Kidney epithelial cell (primary cell): ENCODE results near the gene LANCL3. TPM values are rescaled to one million over a fixed set of nuclear protein-coding genes. Genes with fewer than 3 reads are reported as not detected.

ENCODE experiments used
- DNase-seq: peaks from one replicate; pipeline ENCODE4 v3.0.0-alpha.2; 2010; ENCODE audit warnings: low read depth
- H3K27me3 ChIP-seq: 2 replicates; pipeline ENCODE4 v1.6.0; 2011; ENCODE audit warnings: low read length; ENCODE audit not compliant: control insufficient read depth, insufficient read depth
- H3K36me3 ChIP-seq: 2 replicates; pipeline ENCODE4 v1.5.1; 2011; ENCODE audit warnings: low read length; ENCODE audit not compliant: control insufficient read depth, insufficient read depth
- H3K4me3 ChIP-seq: 2 replicates; pipeline ENCODE4 v1.5.1; 2011; ENCODE audit warnings: low read depth, mild to moderate bottlenecking, control low read depth, low read length
- total RNA-seq: library from RNA; depleted of rRNA; stranded (reverse); fragments of >200 nt; gene quantifications from 2 replicates; pipeline ENCODE4 v1.2.3, GENCODE V29; 2015
- TF ChIP-seq, protein P1 (sequence below): IDR thresholded peaks from 2 replicates; pipeline ENCODE4 v1.5.1; 2011; ENCODE audit warnings: mild to moderate bottlenecking, moderate library complexity, low read length, control low read depth, inconsistent platforms; ENCODE audit not compliant: insufficient read depth, poor library complexity, severe bottlenecking

The LANCL3 gene
- total RNA-seq, 1 donor from 2014 or later = 0.13 TPM

DNA sequence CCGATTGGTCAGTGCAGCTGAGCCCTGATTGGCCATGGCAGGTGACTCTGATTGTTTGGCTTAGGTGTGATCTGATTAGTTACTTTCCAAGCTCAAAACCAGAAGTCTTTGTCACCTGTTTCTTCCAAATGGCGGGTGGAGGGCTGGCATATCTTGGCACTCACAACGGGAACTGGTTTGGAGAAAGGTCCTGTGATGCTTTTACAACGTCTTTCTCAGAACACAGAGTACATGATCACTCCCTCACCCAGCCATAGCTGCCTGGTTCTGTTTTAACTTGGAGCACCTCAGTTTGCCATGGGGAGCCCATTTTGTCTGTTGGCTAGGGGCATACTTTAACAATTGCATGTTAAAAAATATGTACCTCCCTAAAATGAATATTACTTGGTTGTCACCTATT lies 101.1 kb downstream of the LANCL3 start:
- DNase-seq = no peak
- no peak overlapping the region for H3K4me3 ChIP-seq
- no peaks in the 10 kb centered on the region for H3K27me3 ChIP-seq
- no peaks in the 10 kb centered on the region for H3K36me3 ChIP-seq
- TF ChIP-seq, protein P1, sequence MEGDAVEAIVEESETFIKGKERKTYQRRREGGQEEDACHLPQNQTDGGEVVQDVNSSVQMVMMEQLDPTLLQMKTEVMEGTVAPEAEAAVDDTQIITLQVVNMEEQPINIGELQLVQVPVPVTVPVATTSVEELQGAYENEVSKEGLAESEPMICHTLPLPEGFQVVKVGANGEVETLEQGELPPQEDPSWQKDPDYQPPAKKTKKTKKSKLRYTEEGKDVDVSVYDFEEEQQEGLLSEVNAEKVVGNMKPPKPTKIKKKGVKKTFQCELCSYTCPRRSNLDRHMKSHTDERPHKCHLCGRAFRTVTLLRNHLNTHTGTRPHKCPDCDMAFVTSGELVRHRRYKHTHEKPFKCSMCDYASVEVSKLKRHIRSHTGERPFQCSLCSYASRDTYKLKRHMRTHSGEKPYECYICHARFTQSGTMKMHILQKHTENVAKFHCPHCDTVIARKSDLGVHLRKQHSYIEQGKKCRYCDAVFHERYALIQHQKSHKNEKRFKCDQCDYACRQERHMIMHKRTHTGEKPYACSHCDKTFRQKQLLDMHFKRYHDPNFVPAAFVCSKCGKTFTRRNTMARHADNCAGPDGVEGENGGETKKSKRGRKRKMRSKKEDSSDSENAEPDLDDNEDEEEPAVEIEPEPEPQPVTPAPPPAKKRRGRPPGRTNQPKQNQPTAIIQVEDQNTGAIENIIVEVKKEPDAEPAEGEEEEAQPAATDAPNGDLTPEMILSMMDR = no peak

DNA sequence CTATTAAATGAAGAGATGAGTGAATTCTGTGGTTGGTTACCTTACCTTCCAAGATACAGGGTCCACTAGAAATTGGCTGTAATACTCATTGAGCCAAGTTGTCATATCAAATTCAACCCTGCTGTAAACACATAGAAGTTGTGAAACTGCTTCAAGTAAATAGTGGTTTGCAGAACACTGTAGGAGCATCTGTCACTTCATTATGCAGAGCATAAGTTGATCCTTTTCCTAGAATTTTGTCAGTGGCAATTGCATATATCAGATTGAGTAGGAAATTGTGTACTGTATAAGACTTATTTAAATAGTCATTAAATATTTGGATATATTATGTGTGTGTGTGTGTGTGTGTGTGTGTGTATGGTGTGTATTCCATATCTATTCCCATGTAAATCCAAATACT lies 105.3 kb downstream of the LANCL3 start:
- TF ChIP-seq, protein P1 = no peak
- DNase-seq = no peak
- H3K4me3 ChIP-seq = no peak overlapping the region
- H3K36me3 ChIP-seq = no peaks in the 10 kb centered on the region
- no peaks in the 10 kb centered on the region for H3K27me3 ChIP-seq

DNA sequence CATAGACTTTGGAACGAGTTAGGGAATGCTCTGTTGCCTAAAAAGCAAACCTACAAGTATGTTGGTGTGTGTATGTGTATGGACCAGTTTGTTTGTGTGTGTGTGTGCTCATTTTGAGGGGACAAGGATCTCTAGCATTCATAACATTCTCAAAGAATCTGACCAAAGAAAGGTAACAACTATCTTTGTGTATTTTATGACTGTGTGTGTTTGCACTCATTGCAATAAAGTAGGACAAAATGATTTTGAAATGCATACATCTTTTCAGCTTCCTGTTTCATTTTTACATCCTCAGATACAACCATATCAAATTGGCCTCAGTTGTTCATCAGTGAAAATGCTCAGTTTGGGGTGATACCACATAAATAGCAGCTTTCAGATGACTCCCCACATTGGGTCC lies 105.8 kb downstream of the LANCL3 start:
- TF ChIP-seq, protein P1 = no peak
- DNase-seq = no peak
- H3K36me3 ChIP-seq = no peaks in the 10 kb centered on the region
- H3K27me3 ChIP-seq = no peaks in the 10 kb centered on the region
- H3K4me3 ChIP-seq = no peak overlapping the region

DNA sequence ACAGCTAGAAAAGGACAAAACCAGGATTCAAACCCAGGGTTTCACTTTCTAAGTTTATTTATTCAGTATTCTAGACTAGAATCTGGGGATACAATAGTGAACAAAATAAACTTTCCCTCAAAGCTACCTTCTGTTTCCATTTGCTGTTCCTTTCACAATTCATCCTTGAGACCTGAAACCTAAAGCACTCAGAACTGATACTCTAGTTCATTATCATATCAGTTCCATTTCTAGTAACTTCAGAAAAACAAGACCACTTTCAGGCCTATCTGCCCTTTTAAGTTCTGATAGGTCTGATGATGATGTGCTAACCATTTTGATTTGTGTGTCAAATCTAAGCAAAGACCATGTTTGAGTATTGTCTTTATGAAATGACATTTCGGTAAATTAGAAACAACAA lies 106.3 kb downstream of the LANCL3 start:
- H3K27me3 ChIP-seq = no peaks in the 10 kb centered on the region
- DNase-seq = no peak
- H3K36me3 ChIP-seq = no peaks in the 10 kb centered on the region
- TF ChIP-seq, protein P1 = no peak
- H3K4me3 ChIP-seq = no peak overlapping the region

DNA sequence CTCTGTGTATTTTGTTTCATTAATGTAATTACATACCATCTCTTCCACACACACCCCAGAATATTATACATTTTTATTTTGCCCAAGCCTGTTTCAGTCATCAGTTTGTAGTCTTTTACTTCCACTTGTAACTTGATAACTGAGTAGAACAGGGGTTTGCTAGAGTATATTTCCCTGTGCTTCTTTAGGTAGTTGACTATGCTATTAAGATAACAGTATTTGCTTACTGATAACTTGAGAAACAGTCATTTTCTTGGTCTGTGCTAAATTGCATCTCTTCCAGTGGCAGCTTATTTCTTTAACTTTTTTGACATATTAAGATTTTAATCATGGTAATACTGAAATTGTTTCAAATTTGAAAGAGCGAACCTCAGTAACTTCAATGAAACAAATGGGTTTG lies 107.1 kb downstream of the LANCL3 start:
- Histone ChIP-seq H3K36me3 (no peaks in the 10 kb centered on the region), H3K4me3 (no peak overlapping the region), H3K27me3 (no peaks in the 10 kb centered on the region)
- DNase-seq = no peak
- TF ChIP-seq, protein P1 = no peak

DNA sequence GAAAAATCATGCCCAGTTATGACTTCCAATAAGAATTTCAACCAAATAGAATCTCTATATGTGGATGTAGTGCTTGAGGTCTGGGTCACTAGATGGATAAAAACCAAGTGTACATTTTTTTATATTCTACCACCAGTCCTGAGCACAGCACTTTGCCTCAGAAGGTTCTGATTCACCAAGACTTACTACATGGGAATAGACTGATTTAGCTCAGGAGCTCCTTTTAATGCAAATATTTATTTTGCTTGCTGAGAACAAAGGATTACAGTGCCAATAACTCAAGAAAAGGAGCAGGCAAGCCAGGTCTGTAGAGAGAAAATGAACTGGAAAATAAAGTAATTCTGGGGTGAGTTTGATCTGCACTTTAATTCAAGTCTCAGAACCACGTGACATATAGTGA lies 107.8 kb downstream of the LANCL3 start:
- no peak for DNase-seq
- Histone ChIP-seq H3K36me3 (no peaks in the 10 kb centered on the region), H3K4me3 (no peak overlapping the region), H3K27me3 (no peaks in the 10 kb centered on the region)
- TF ChIP-seq, protein P1 = no peak
